Activated naive CD4-positive, alpha-beta T cell treated with anti-CD3 and anti-CD28 coated beads, Interleukin-2, amount 50 U/mL, for 72 hours (primary cell): ENCODE data around the gene COL4A1. TPM values are rescaled to one million over a fixed set of nuclear protein-coding genes. Genes with fewer than 3 reads are reported as not detected.

Experiments used
- ATAC-seq, 2 donors: fragments of 150-1000 bp; cut with Tn5 transposase; 2 replicates each; pipeline ENCODE4 v1.10.0; 2021; ENCODE audit warnings: mild to moderate bottlenecking in 2 of 2, moderate library complexity in 2 of 2
- DNase-seq, 2 donors: peaks; one replicate each; pipeline ENCODE4 v3.0.0; 2021 to 2022; ENCODE audit warnings: low spot score in 2 of 2
- H3K27ac Mint-ChIP-seq, 2 donors: one replicate each; pipeline ENCODE4 v1.8.0; 2022; ENCODE audit warnings: mild to moderate bottlenecking in 2 of 2, mixed read lengths in 2 of 2
- H3K36me3 Mint-ChIP-seq, 2 donors: one replicate each; pipeline ENCODE4 v1.8.0; 2022; ENCODE audit warnings: mixed read lengths in 2 of 2
- H3K9me3 Mint-ChIP-seq, 2 donors: one replicate each; pipeline ENCODE4 v1.8.0; 2022; ENCODE audit warnings: mixed read lengths in 2 of 2
- total RNA-seq, 2 donors: library from RNA; stranded (reverse); gene quantifications; one replicate each; pipeline ENCODE4 v1.2.3, GENCODE V29; 2022

COL4A1 gene
- total RNA-seq, 2 donors from 2014 or later = 0.14 TPM; not detected in 1

DNA sequence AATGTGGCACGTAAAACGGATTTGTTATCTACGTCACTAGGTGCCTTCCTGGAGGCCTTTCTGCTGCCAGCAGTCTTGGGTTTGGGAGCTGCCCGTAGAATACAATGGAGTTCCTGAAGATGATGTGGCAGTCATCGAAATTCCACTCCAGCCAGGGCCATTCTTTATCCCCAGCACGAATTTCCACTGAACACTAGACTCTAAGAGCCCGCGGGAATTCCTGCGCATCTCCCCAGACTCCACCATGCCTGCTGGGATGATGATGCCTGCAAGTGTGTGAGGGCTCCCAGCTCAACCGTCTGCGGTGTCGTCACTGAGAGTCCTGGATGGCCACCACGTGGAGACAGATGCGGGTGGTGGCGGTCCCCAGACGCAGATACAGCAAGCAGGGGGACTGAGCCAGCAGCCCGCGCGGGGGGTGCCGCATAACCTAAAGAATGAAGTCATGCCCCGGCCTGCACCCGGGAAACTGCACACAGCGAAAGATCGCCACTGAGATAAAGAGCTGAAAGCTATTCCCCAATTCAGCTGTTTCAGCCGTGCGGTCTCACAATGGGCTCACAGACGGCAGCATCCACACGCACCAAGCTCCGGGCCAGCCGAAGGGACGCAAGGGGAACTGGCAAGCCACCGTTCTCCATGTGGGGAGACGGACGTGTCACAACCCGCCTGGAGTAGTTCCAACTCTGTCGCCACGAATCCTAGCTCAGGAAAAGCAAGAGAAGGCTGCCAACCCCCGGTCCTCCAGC lies 41.1 kb downstream of the COL4A1 start:
- no peaks in the 10 kb centered on the region for H3K9me3 Mint-ChIP-seq
- H3K27ac Mint-ChIP-seq = no peak overlapping the region
- ATAC-seq (no peak), DNase-seq (no peak)
- H3K36me3 Mint-ChIP-seq = no peaks in the 10 kb centered on the region

DNA sequence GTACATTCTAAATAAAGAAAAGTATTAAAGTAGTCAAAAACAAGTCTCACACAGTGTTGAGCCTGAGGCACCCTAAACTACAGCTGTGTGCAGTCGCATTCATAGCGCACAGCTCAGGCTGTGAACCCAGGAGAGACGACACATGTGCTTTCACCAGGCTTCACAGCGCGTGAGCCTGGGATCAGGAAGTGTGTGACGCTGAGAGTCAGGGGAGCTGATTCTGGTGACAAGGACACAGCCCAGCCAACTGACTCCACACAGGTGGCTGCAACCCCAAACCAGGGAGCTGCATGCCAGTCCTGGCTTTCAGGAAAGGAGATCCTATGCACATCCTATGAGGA lies 41.6 kb downstream of the COL4A1 start:
- Mint-ChIP-seq H3K9me3 (no peaks in the 10 kb centered on the region), H3K36me3 (no peaks in the 10 kb centered on the region), H3K27ac (no peak overlapping the region)
- ATAC-seq = no peak
- DNase-seq = no peak

DNA sequence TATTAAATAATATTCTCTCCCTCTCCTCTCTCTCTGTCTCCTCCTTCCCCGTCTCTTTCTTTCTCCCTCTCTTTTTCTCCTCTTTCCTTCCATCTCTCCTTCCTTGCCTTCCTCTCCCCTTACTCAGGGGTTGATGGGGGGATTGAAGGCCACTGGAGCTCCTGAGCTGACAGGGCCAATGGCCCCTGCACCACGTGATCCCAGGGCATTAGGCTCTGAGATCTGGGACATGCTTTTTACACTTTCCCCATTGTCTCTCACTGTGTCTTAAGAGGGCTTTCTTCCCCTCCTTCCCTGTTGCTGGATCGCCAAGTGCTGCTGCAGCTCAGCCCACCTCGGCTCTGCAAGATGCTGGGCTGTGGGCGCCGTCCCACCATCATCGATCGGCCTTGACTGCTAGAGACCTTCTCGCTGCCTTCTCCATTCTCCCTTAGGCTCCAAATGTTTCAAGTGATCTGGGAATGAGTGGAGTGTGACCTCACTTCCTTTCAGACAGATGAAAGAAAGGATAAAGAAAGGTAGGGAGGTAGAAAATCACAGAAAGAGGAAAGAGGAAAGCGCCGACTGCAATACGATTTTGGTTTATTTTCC lies 42.2 kb downstream of the COL4A1 start:
- H3K9me3 Mint-ChIP-seq = peaks cover 0 to 3% of the 10 kb centered on the region in 2 donors
- no peaks in the 10 kb centered on the region for H3K36me3 Mint-ChIP-seq
- no peak overlapping the region for H3K27ac Mint-ChIP-seq
- ATAC-seq (no peak), DNase-seq (no peak)

DNA sequence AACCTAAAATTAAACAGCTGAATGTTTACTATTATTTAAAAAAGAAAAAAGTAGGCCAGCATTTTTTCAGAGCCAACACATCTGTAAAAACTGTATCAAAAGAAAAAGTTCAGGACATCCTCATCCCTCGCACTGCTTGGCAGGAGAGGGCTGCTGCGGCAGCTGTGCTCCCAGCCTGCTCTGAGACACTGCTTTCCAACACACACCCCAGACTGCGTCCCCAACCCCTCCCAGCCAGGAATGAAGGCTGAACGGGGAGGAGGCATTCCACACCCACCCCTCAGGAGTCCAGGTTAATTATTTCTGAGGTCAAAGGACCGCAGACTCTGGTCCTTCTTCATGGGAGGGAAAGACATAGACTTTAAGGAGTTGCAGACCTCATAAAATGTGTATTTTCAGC lies 43.1 kb downstream of the COL4A1 start:
- Mint-ChIP-seq H3K27ac (no peak overlapping the region), H3K9me3 (peaks cover 0 to 4% of the 10 kb centered on the region in 2 donors), H3K36me3 (no peaks in the 10 kb centered on the region)
- DNase-seq (no peak), ATAC-seq (no peak)

DNA sequence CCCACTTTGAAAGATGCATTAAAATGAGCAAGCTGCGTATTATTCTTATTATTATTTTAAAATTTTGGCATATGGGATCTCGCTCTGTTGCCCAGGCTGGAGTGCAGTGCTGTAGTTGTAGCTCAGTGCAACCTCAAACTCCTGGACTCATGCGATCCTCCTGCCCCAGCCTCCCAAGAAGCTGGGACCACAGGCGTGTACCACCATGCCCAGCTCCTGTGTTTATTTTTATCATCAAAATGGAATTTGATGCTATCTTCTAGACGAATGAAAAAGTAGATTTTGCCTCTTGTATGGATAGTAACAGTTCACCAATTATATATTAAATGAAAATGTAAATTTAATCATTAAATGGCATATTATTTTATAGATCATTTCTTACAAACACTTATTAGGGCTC lies 43.6 kb downstream of the COL4A1 start:
- ATAC-seq (no peak), DNase-seq (no peak)
- H3K27ac Mint-ChIP-seq = no peak overlapping the region
- no peaks in the 10 kb centered on the region for H3K36me3 Mint-ChIP-seq
- peaks cover 0 to 4% of the 10 kb centered on the region in 2 donors for H3K9me3 Mint-ChIP-seq

DNA sequence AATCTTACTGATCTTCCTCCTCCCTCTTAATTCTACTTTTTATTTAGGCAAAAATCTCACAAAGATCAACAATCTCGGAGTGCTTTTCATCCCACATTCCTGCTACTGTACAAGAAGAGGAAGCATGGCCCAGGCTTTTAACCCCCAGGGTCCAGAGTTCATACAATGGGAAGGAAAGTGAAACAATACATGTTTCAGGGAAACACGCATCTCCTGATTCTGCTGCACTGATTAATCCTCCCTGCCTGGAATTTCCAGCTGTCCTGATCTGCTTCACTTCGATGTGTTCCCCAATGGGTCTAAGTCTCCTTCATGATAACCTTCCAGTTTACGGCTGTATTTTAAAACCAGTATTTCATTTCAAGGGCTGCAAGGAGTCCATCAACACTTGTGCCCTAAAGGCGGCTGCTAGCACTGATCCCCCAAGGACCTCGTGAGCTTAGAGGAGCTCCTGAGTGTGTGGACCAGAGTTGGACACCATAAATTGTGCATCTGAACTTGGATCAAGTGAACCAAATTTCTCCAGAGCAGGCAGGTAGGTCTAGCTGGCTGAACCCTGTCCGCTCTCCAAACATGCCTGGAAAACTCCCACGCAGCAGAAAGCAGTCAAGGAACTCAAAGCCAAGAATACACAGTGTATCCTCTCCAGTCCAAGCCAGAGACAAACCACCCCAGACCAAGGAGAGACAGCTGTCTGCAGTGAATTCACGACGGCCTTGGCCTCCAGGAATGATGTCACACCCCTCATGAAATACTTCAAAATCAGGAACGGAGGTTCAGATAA lies 44.3 kb downstream of the COL4A1 start:
- ATAC-seq = no peak
- H3K27ac Mint-ChIP-seq = no peak overlapping the region
- H3K36me3 Mint-ChIP-seq = no peaks in the 10 kb centered on the region
- H3K9me3 Mint-ChIP-seq = peaks cover 0 to 4% of the 10 kb centered on the region in 2 donors
- no peak for DNase-seq

DNA sequence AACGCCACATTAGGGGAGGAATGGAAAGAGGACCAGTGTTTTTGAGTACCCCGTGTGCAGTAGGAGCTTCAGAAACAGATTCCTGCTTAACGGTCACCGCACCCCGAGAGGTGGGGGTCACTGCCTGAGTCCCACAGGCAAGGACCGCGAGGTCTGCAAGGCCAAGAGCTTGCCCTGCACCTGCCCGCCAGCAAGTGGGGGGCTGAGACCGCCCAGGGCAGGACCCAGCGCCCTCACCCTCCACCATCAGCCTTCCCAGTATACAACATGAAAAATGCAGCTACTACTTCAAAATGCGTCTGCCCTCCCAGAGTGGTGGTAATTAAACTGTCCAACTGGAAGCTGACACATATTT lies 44.9 kb downstream of the COL4A1 start:
- ATAC-seq = no peak
- no peak overlapping the region for H3K27ac Mint-ChIP-seq
- DNase-seq = no peak
- no peaks in the 10 kb centered on the region for H3K36me3 Mint-ChIP-seq
- peaks cover 0 to 4% of the 10 kb centered on the region in 2 donors for H3K9me3 Mint-ChIP-seq

DNA sequence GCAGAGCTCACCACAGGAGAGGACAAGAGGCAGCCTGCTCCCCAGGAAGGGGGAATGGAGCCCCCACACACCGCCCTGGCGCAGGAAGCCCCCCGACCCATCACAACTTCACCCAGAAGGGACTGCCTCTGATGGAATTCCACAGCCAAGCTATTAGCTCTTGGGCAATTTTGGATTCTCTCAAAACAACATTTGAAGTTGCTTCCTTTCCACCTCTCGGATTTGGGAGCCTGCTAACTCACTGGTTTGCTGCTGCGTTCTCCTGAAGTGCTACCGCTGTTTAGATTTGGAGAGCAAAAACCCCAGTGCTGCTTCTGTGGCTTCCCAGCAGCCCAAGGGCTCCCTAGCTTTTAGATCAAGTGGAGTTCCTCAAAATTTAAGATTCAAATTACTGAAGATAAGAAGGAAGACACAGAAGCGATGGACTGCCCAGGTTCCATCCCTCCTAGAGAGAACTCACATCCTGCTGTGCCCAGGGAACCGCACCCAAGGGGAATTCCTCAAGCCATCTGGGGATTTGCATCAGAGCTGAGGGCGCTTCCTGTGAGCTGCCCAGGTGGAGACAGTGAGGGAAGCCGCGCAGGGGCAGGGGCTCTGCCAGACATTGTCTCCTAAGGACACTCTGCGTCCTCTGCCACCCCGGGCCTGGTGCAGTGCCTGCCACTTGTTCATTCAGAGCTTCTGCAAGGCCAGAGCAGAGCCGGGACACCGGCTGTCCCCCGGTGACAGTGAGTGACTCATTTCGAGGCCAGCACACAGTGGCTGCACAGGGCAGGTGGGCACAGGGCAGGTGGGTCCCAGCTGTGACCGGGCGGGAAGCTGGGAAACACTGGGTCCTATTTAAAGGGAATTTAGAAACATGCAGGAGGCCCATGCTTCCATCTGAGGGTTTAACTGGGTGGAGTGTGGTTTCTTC lies 45.5 kb downstream of the COL4A1 start:
- DNase-seq (no peak), ATAC-seq (no peak)
- H3K9me3 Mint-ChIP-seq = peaks cover 0 to 4% of the 10 kb centered on the region in 2 donors
- no peaks in the 10 kb centered on the region for H3K36me3 Mint-ChIP-seq
- H3K27ac Mint-ChIP-seq = no peak overlapping the region

DNA sequence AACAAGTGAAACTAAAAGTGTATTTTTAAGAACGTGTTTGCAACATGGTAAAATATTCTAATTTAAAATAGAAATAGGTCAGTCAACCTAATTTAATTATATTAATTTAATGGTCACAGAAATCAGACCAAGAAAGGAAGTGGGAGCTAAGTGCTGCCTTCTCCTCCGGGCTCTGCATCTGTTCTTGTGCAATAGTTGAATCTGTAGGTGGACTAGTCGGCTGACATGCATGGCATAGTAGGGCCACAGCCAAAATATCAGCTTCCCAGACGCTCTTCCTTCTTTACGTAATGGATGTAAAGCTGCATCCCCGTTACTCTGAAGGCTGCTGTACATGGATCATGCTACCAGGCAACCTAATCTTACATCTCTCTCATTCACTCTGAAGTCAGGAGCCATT lies 47.3 kb downstream of the COL4A1 start:
- H3K9me3 Mint-ChIP-seq = peaks cover 4 to 7% of the 10 kb centered on the region in 2 donors
- no peaks in the 10 kb centered on the region for H3K36me3 Mint-ChIP-seq
- no peak overlapping the region for H3K27ac Mint-ChIP-seq
- DNase-seq = no peak
- ATAC-seq = no peak

DNA sequence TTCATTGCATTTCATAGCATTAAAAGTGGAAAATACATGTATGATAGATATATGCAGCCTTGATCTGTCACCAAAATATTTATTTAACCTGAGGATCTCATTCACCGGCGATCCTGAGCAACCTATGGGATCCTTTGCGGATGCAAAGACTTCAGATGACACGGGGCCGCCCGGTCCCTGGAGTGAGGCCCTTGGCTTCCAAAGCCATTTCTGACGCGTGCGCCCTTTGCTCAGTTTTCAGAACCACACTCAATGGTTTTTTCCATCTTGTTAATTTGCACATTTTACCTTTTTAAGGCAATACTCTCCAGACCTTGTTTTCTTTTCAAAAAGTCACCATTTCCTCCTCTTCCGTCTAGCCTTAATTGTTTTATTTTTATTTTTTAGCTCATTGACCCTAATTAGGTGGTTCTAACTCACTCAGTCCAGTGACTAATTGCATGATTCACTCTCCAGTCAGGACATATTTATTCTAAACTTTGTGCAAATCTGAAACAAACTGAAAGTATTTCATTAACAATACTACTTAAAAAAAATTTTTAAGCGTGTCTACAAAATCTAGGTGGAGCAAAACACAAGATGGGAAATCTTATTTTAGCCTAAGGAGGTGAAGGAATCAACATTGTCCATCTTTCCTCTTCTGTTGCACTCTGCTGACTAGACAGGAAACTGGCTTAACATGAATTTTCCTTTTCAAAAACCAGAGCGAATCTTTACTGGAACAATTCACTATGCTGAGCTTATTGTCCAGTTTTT lies 47.9 kb downstream of the COL4A1 start:
- ATAC-seq (no peak), DNase-seq (no peak)
- Mint-ChIP-seq H3K9me3 (peaks cover 4 to 8% of the 10 kb centered on the region in 2 donors), H3K36me3 (no peaks in the 10 kb centered on the region), H3K27ac (no peak overlapping the region)

DNA sequence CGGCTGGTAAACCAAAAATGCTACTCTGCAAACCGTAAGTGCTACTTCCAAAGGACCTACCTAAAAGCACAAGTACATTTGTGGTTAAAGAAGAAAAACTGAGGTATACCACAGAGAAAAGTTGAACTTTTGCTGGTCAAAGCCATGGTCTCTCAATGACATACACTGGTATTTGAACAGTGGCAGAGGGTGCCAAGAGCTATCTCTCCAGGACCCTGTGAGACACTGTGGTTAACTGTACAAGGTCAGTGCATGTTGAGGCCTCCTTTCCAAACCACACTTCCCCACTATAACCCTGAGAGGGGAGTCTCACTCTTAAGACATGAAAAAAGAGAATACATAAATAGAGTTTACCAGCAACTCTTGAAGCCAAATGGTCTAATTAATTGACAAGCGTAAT lies 49.5 kb downstream of the COL4A1 start:
- no peak overlapping the region for H3K27ac Mint-ChIP-seq
- DNase-seq (no peak), ATAC-seq (no peak)
- H3K36me3 Mint-ChIP-seq = no peaks in the 10 kb centered on the region
- peaks cover 4 to 8% of the 10 kb centered on the region in 2 donors for H3K9me3 Mint-ChIP-seq

DNA sequence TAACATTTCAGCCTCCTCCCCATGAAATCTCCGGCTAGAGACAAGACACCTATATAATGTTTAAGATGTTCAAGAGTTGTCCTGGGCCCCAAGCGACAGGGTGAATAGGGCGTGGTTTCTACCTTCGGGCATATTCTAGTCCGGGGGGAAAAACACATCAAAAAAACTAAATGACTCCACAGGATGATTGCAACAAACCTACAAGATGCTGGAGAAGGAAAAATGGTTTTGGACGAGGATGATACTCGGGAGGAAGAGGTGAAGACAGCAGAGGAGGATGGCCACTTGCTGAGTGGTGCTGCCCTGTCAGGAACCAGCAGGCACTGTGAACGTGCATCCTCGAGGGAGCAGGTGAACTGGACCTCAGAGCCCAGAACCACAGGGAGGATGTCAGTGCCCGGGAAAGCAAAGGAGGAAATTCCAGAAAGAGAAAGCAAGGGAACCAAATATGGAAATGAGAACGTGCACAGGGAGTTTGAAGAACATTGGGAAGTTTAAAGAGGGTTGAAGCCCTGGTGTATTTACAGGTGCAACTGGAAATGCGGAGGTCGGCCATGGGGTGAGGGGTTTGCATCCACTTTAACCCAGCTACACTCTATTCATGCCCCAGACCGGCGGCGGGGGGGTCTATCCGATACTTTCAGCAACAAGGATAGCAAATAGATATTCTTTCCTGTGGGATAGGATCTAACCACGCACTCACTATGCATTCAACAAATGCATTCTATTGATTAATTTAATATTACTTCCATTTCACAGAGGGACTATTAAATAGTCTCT lies 50.6 kb downstream of the COL4A1 start:
- H3K36me3 Mint-ChIP-seq = no peaks in the 10 kb centered on the region
- DNase-seq (no peak), ATAC-seq (no peak)
- H3K27ac Mint-ChIP-seq = no peak overlapping the region
- H3K9me3 Mint-ChIP-seq = peaks cover 4 to 8% of the 10 kb centered on the region in 2 donors

DNA sequence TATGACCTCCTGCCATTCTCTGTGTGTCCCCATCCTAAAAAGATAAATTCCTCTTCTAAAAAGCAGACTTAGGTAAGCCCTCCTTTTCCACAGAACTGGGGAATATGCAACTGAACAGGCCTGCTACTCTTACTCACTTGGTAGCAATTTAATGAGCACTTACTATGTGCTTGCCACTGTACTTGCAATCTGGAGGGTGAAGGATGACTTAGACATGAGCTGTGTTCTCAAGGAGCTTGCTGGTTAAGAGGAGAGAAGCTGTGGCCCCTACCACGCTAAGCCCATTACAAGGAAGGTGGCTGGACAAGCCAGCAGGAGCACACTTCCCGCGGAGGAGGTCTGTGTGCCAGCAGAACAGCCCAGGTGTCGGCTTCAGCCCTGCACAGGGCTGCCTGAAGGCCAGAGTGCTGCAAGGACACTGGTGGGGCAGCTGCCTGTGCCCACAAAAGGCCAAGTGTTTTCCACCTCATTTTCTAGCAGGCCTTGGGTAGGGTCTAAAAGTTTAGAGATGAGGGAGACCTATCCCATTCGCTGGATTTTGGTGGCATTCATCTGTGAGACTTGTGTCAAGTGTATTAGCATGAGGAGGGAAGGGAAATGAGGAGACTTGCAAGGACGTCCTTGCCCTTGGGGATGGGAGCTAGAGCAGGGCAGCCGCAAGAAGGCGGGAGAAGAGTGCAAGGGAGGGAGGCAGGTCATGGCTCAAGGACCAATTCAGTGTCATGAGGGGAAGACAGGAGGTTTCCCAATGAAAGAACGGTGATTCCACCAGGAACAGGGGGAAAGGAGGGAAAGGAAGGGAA lies 52.0 kb downstream of the COL4A1 start:
- Mint-ChIP-seq H3K36me3 (no peaks in the 10 kb centered on the region), H3K9me3 (peaks cover 3 to 8% of the 10 kb centered on the region in 2 donors), H3K27ac (no peak overlapping the region)
- no peak for ATAC-seq
- DNase-seq = no peak

DNA sequence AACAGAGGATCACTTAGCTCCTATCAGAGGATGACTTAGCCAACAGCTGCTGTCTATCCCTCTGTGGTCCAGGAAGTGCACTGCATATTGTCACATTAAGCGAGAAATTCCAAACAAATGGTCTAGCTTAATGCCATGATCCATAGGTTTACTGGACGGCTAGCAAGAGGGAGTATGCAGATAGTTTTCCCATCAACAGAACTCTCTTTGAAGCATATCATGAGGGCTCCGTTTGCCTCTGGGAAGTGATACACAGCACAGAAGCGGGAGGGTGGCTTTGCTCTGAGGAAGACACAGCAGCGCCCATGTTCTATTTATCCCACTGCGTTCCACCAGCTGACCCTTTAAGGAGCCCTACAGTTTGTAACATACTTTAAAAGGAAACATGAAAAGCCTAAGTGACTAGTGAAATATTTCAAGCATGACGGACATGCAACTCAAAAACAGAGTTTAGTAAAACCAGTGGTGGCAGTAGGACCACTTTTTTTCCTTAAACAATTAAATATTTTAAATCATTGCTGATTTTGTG lies 52.7 kb downstream of the COL4A1 start:
- ATAC-seq = no peak
- H3K9me3 Mint-ChIP-seq = peaks cover 0 to 8% of the 10 kb centered on the region in 2 donors
- no peak overlapping the region for H3K27ac Mint-ChIP-seq
- H3K36me3 Mint-ChIP-seq = no peaks in the 10 kb centered on the region
- DNase-seq = no peak
